GM23248 (cell line): ENCODE data around the gene CACNA1C. TPM values are rescaled to one million over a fixed set of nuclear protein-coding genes. Genes with fewer than 3 reads are reported as not detected.

Experiments
- DNase-seq: peaks from one replicate; pipeline ENCODE4 v3.0.0-alpha.2; 2015
- H2AFZ ChIP-seq: fragments of 200-600 bp; sonication (generic); 2 replicates; pipeline ENCODE4 v1.6.1; 2016; ENCODE audit warnings: antibody characterized with exemption
- H3F3A ChIP-seq: fragments of 200-600 bp; sonication (generic); 2 replicates; pipeline ENCODE4 v1.6.1; 2016; ENCODE audit warnings: mild to moderate bottlenecking, antibody characterized with exemption, mixed run types; ENCODE audit not compliant: insufficient read depth
- H3K27ac ChIP-seq: fragments of 200-600 bp; sonication (generic); 2 replicates; pipeline ENCODE4 v1.5.1; 2016; ENCODE audit warnings: mild to moderate bottlenecking
- H3K27me3 ChIP-seq: fragments of 200-600 bp; sonication (generic); replicated peaks from 2 replicates; pipeline ENCODE4 v1.6.1; 2016; ENCODE audit warnings: mild to moderate bottlenecking; ENCODE audit not compliant: insufficient read depth
- H3K36me3 ChIP-seq: fragments of 200-600 bp; sonication (generic); 2 replicates; pipeline ENCODE4 v1.6.1; 2016; ENCODE audit warnings: low read depth, mild to moderate bottlenecking
- H3K4me1 ChIP-seq: fragments of 200-600 bp; sonication (generic); 2 replicates; pipeline ENCODE4 v1.6.1; 2016; ENCODE audit warnings: mild to moderate bottlenecking; ENCODE audit not compliant: insufficient read depth
- H3K4me2 ChIP-seq: fragments of 200-600 bp; sonication (generic); one replicate; pipeline ENCODE4 v1.6.1; 2016; ENCODE audit warnings: mild to moderate bottlenecking; ENCODE audit not compliant: unreplicated experiment
- H3K4me3 ChIP-seq: fragments of 200-600 bp; sonication (generic); 2 replicates; pipeline ENCODE4 v1.5.1; 2016; ENCODE audit warnings: mild to moderate bottlenecking
- H3K79me2 ChIP-seq: fragments of 200-600 bp; sonication (generic); 2 replicates; pipeline ENCODE4 v1.6.1; 2016; ENCODE audit warnings: mild to moderate bottlenecking; ENCODE audit not compliant: insufficient read depth
- H3K9ac ChIP-seq: fragments of 200-600 bp; sonication (generic); 2 replicates; pipeline ENCODE4 v1.6.1; 2016; ENCODE audit warnings: mild to moderate bottlenecking
- H3K9me2 ChIP-seq: fragments of 200-600 bp; sonication (generic); 2 replicates; pipeline ENCODE4 v1.6.1; 2016; ENCODE audit warnings: mixed run types, mild to moderate bottlenecking, moderate library complexity; ENCODE audit not compliant: insufficient read depth
- H3K9me3 ChIP-seq: fragments of 200-600 bp; sonication (generic); one replicate; pipeline ENCODE4 v1.6.1; 2017; ENCODE audit warnings: low read depth
- H4K20me1 ChIP-seq: fragments of 200-600 bp; sonication (generic); 2 replicates; pipeline ENCODE4 v1.6.0; 2016; ENCODE audit not compliant: insufficient read depth
- EZH2 ChIP-seq: fragments of 200-600 bp; sonication (generic); IDR thresholded peaks from 2 replicates; pipeline ENCODE4 v1.6.1; 2018; ENCODE audit warnings: antibody characterized with exemption, mild to moderate bottlenecking; ENCODE audit not compliant: insufficient read depth, poor library complexity, severe bottlenecking
- EZH2phosphoT487 ChIP-seq: fragments of 200-600 bp; sonication (generic); IDR thresholded peaks from 2 replicates; pipeline ENCODE4 v1.6.1; 2018; ENCODE audit warnings: antibody characterized with exemption, moderate library complexity, mild to moderate bottlenecking, low read depth; ENCODE audit not compliant: insufficient read depth
- WGBS, 2 experiments: methylation state at CpG; one replicate each; pipeline ENCODE4 v1.1.6; 2015 to 2017; ENCODE audit warnings: low lambda C conversion rate in 2 of 2, low coverage in 1 of 2; ENCODE audit errors: missing lambda C conversion rate in 2 of 2; 5-methylcytosine and 5-hydroxymethylcytosine counted together
- in situ Hi-C: fragments of 300-500 bp; cut with MboI; formaldehyde crosslinking; loops from 2 replicates; pipeline ENCODE4 v1.15.0; 2020
- polyA plus RNA-seq: library from polyadenylated mRNA; unstranded; fragments of >200 nt; fragmentation: Nextera tagmentation; extraction: Ambion mirVana; gene quantifications from 2 replicates; pipeline ENCODE4 v1.2.1, GENCODE V29; 2016
- total RNA-seq: library from RNA; depleted of rRNA; stranded (reverse); fragments of >200 nt; shearing (Covaris generic); gene quantifications from 2 replicates; pipeline ENCODE4 v1.2.3, GENCODE V29; 2014

The CACNA1C gene
- total and polyA plus RNA-seq, 2 experiments from 2014 or later = 4.9 to 11.5 TPM

GRCh38 chr12:2539938-2540337, 487.2 kb downstream of the CACNA1C start:
- Histone ChIP-seq H2AFZ (no peak overlapping the region), H3K9ac (no peak overlapping the region), H3K79me2 (no peaks in the 10 kb centered on the region), H3K27me3 (no peaks in the 10 kb centered on the region), H3K36me3 (no peaks in the 10 kb centered on the region), H3K9me2 (no peaks in the 10 kb centered on the region), H3K9me3 (no peaks in the 10 kb centered on the region), H3K4me2 (no peak overlapping the region), H3K27ac (no peak overlapping the region), H3F3A (no peaks in the 10 kb centered on the region), H3K4me3 (no peak overlapping the region), H3K4me1 (no peaks in the 10 kb centered on the region), H4K20me1 (no peaks in the 10 kb centered on the region)
- in situ Hi-C loops = no loop called here
- TF ChIP-seq EZH2phosphoT487 (no peak), EZH2 (no peak)
- no peak for DNase-seq
- 86 to 90% methylated on average over 8 of the region's 8 CpGs for WGBS, 2 experiments

GRCh38 chr12:2540535-2540941, 487.8 kb downstream of the CACNA1C start:
- H3K27me3 ChIP-seq = no peaks in the 10 kb centered on the region
- no peak overlapping the region for H2AFZ ChIP-seq
- H3K36me3 ChIP-seq = no peaks in the 10 kb centered on the region
- H3F3A ChIP-seq = no peaks in the 10 kb centered on the region
- no peak overlapping the region for H3K27ac ChIP-seq
- no peak overlapping the region for H3K9ac ChIP-seq
- H3K4me1 ChIP-seq = no peaks in the 10 kb centered on the region
- no peaks in the 10 kb centered on the region for H3K9me3 ChIP-seq
- TF ChIP-seq EZH2phosphoT487 = no peak
- TF ChIP-seq EZH2 = no peak
- no peak overlapping the region for H3K4me3 ChIP-seq
- in situ Hi-C loops = no loop called here
- no peak for DNase-seq
- H3K9me2 ChIP-seq = no peaks in the 10 kb centered on the region
- no peaks in the 10 kb centered on the region for H4K20me1 ChIP-seq
- 89 to 91% methylated on average over 13 of the region's 13 CpGs for WGBS, 2 experiments
- H3K79me2 ChIP-seq = no peaks in the 10 kb centered on the region
- no peak overlapping the region for H3K4me2 ChIP-seq

- Histone ChIP-seq H3K79me2 (no peaks in the 10 kb centered on the region), H3K9ac (no peak overlapping the region), H3K27ac (no peak overlapping the region), H3K4me2 (no peak overlapping the region), H3K27me3 (no peaks in the 10 kb centered on the region), H4K20me1 (no peaks in the 10 kb centered on the region), H3K4me3 (no peak overlapping the region), H3K36me3 (0 out of 2 replicates have a peak, but pooled peaks cover 2% of the 10 kb centered on the region), H2AFZ (no peak overlapping the region), H3K9me3 (no peaks in the 10 kb centered on the region), H3K9me2 (no peaks in the 10 kb centered on the region), H3K4me1 (no peaks in the 10 kb centered on the region), H3F3A (no peaks in the 10 kb centered on the region)
- TF ChIP-seq EZH2phosphoT487 = no peak
- TF ChIP-seq EZH2 = no peak
- DNase-seq = no peak
- in situ Hi-C loops = no loop called here
- WGBS, 2 experiments = 95 to 96% methylated on average over 13 of the region's 13 CpGs
These were observed 488.9 kb downstream of the CACNA1C start for GRCh38 chr12:2541631-2542204.

- Histone ChIP-seq H3K4me1 (no peaks in the 10 kb centered on the region), H3K79me2 (no peaks in the 10 kb centered on the region), H3K27me3 (no peaks in the 10 kb centered on the region), H4K20me1 (no peaks in the 10 kb centered on the region), H3K4me3 (no peak overlapping the region), H3K4me2 (no peak overlapping the region), H2AFZ (no peak overlapping the region), H3K9me3 (no peaks in the 10 kb centered on the region), H3K9me2 (no peaks in the 10 kb centered on the region), H3K36me3 (0 out of 2 replicates have a peak, but pooled peaks cover 2% of the 10 kb centered on the region), H3F3A (no peaks in the 10 kb centered on the region), H3K27ac (no peak overlapping the region), H3K9ac (no peak overlapping the region)
- no peak for DNase-seq
- in situ Hi-C loops = no loop called here
- 89 to 97% methylated on average over 3 of the region's 3 CpGs for WGBS, 2 experiments
- TF ChIP-seq EZH2phosphoT487 = no peak
- no peak for TF ChIP-seq EZH2
These were observed 491.0 kb downstream of the CACNA1C start for GRCh38 chr12:2543801-2544200.

- DNase-seq = no peak
- Histone ChIP-seq H3K79me2 (no peaks in the 10 kb centered on the region), H2AFZ (no peak overlapping the region), H3K4me2 (no peak overlapping the region), H3K36me3 (0 out of 2 replicates have a peak, but pooled peaks cover 2% of the 10 kb centered on the region), H3K27me3 (no peaks in the 10 kb centered on the region), H3K9ac (no peak overlapping the region), H3K9me3 (no peaks in the 10 kb centered on the region), H3K4me1 (no peaks in the 10 kb centered on the region), H3K4me3 (no peak overlapping the region), H3K27ac (no peak overlapping the region), H3F3A (no peaks in the 10 kb centered on the region), H4K20me1 (no peaks in the 10 kb centered on the region), H3K9me2 (no peaks in the 10 kb centered on the region)
- TF ChIP-seq EZH2phosphoT487 = no peak
- no peak for TF ChIP-seq EZH2
- in situ Hi-C loops = no loop called here
These were observed 491.4 kb downstream of the CACNA1C start for GRCh38 chr12:2544230-2544629.
